Lung (tissue), 12 donors: Measurements from ENCODE around the gene LAMP5. TPM values are rescaled to one million over a fixed set of nuclear protein-coding genes. Genes with fewer than 3 reads are reported as not detected.

Experiments used
- ATAC-seq: fragments of 200-7000 bp; cut with Tn5 transposase; one replicate; pipeline ENCODE4 v1.9.1; 2020; ENCODE audit warnings: moderate number of reproducible peaks; ENCODE audit not compliant: insufficient read depth, low FRiP score
- DNase-seq, 3 donors: peaks; one replicate each; pipeline ENCODE4 v3.0.0-alpha.2; 2013 to 2017
- H3K27ac ChIP-seq, 2 donors: one replicate each; pipeline ENCODE4 v1.5.1; 2013; ENCODE audit warnings: mild to moderate bottlenecking in 2 of 2, moderate library complexity in 2 of 2, control low read depth in 1 of 2, inconsistent platforms in 1 of 2, low read depth in 1 of 2, low read length in 1 of 2
- H3K27me3 ChIP-seq, 3 donors: one replicate each; pipeline ENCODE4 v1.5.1; 2013; ENCODE audit warnings: low read length in 2 of 3; ENCODE audit not compliant: control insufficient read depth in 3 of 3, insufficient read depth in 3 of 3
- H3K36me3 ChIP-seq, 4 donors: one replicate each; pipeline ENCODE4 v1.5.1; 2013; ENCODE audit warnings: low read length in 4 of 4, mild to moderate bottlenecking in 1 of 4, moderate library complexity in 1 of 4; ENCODE audit not compliant: control insufficient read depth in 4 of 4, insufficient read depth in 4 of 4
- H3K4me1 ChIP-seq, 5 donors: one replicate each; pipeline ENCODE4 v1.5.1; 2013; ENCODE audit warnings: low read length in 5 of 5, mild to moderate bottlenecking in 2 of 5, moderate library complexity in 1 of 5; ENCODE audit not compliant: control insufficient read depth in 5 of 5, insufficient read depth in 5 of 5
- H3K4me3 ChIP-seq: one replicate; pipeline ENCODE4 v1.5.1; 2013; ENCODE audit warnings: mild to moderate bottlenecking, control low read depth, moderate library complexity
- H3K9ac ChIP-seq, 2 donors: one replicate each; pipeline ENCODE4 v1.5.1; 2013; ENCODE audit warnings: low read length in 2 of 2, control low read depth in 1 of 2; ENCODE audit not compliant: insufficient read depth in 1 of 2
- H3K9me3 ChIP-seq, 4 donors: one replicate each; pipeline ENCODE4 v1.5.1; 2013; ENCODE audit warnings: low read length in 3 of 4, mild to moderate bottlenecking in 1 of 4, moderate library complexity in 1 of 4; ENCODE audit not compliant: control insufficient read depth in 4 of 4, insufficient read depth in 3 of 4
- CTCF ChIP-seq: IDR thresholded peaks from 2 replicates; pipeline ENCODE4 v1.5.1; 2012; ENCODE audit warnings: mild to moderate bottlenecking; ENCODE audit errors: control extremely low read depth, extremely low read depth
- WGBS, 2 donors: extraction: QIAGEN DNeasy Blood & Tissue Kit; methylation state at CpG; one replicate each; pipeline ENCODE4 v1.1.7; 2013; 5-methylcytosine and 5-hydroxymethylcytosine counted together
- polyA plus RNA-seq, 2 donors: library from polyadenylated mRNA; stranded (reverse); fragments of 200-250 nt; gene quantifications; one replicate each; pipeline ENCODE4 v1.2.1, GENCODE V29; 2013
- total RNA-seq, 2 donors: library from RNA; depleted of rRNA in 1 of 2; stranded (reverse); fragments of >200 nt in 1 of 2; gene quantifications; one replicate each; pipeline ENCODE4 v1.2.1, GENCODE V29; 2014 to 2021
- donor health status: control.
- donor health status: control.
- donor health status: Bipolar disorder and iron deficiency.
- donor health status: healthy.
- donor health status: DM: yes; HTN: yes; CAD: no.

LAMP5 gene
- total and polyA plus RNA-seq, 4 donors, result 0.06 to 3.3 (median 0.23) TPM

DNA sequence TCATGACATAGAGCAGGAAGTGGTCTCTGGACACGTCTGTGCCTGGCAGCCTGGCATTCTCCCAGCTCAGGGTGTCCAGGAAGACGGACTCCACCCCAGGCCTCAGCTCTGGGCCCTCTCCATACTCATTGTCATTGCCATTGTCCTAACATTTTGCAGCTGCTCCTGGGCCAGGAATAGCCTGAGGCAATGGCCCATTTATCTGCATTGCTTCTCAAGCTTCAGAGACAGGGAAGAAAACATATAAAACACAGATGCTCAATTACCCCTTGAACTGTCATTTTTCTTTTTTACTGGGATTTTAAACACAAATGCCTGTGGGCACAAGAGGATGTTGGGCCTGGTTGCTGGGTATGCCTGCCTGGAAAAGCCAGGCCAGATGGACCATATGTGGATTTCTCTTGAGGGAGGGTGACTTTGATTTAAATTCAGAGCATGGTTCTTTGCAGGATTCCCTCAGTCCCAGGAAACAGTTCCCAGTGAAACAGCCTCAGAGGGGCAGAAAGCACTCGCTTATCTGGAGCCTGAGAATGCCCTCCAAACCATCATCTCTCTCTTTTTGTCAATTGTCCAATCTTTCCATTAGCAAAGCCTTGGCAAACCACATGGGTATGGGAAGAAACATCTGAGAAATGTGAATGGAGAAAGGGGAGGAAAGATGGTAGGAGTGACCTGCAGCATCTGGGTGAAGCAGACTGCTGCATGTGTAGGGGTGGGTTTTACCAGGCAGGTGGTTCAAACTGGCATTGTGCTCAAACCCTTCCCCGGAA, 17.9 kb downstream of the LAMP5 start:
- Histone ChIP-seq H3K9ac (no peak overlapping the region), H3K27ac (no peak overlapping the region), H3K4me3 (no peak overlapping the region), H3K4me1 (no peaks in the 10 kb centered on the region), H3K27me3 (no peaks in the 10 kb centered on the region), H3K36me3 (no peaks in the 10 kb centered on the region), H3K9me3 (no peaks in the 10 kb centered on the region)
- no peak for TF ChIP-seq CTCF
- WGBS, 2 donors, result 66 to 68% methylated on average over 4 of the region's 4 CpGs
- DNase-seq (no peak), ATAC-seq (no peak)

- no peak for TF ChIP-seq CTCF
- no peak overlapping the region for H3K4me3 ChIP-seq
- H3K27ac ChIP-seq, result no peak overlapping the region
- H3K9me3 ChIP-seq, result no peaks in the 10 kb centered on the region
- H3K27me3 ChIP-seq, result no peaks in the 10 kb centered on the region
- H3K4me1 ChIP-seq, result no peaks in the 10 kb centered on the region
- H3K36me3 ChIP-seq, result no peaks in the 10 kb centered on the region
- no peak overlapping the region for H3K9ac ChIP-seq
- ATAC-seq (no peak), DNase-seq (no peak)
- WGBS, 2 donors, result 81 to 88% methylated on average over 5 of the region's 5 CpGs
These were observed 19.6 kb downstream of the LAMP5 start for GRCh38 chr20:9534025-9534424.

GRCh38 chr20:9535449-9535848, 21.1 kb downstream of the LAMP5 start:
- 91 to 92% methylated on average over 2 of the region's 2 CpGs for WGBS, 2 donors
- no peak overlapping the region for H3K4me3 ChIP-seq
- no peaks in the 10 kb centered on the region for H3K36me3 ChIP-seq
- H3K4me1 ChIP-seq, result no peaks in the 10 kb centered on the region
- no peak overlapping the region for H3K9ac ChIP-seq
- H3K9me3 ChIP-seq, result no peaks in the 10 kb centered on the region
- DNase-seq (no peak), ATAC-seq (no peak)
- H3K27ac ChIP-seq, result no peak overlapping the region
- no peak for TF ChIP-seq CTCF
- no peaks in the 10 kb centered on the region for H3K27me3 ChIP-seq
